Measurements from ENCODE around the gene DLGAP1. TPM values are rescaled to one million over a fixed set of nuclear protein-coding genes. Genes with fewer than 3 reads are reported as not detected.
A peak's percentile ranks its signal among the peaks of the same experiment; 100 is the strongest.

The DLGAP1 gene
- total RNA-seq, 6 experiments from 2014 or later = 0.19 to 1.3 (median 0.62) TPM

GRCh38 chr18:3645384-3646156, 809.5 kb downstream of the DLGAP1 start:
- no peak for TF ChIP-seq CTCF (IDR thresholded peaks at IDR 0.05)
- no peak for DNase-seq
- H3K27me3 Mint-ChIP-seq (ENCODE audit: insufficient read depth) = peaks cover 2% of the 10 kb centered on the region; the same call in 1 of the 2 replicates
- H3K4me1 Mint-ChIP-seq (ENCODE audit: low read depth) = peaks cover 23% of the 10 kb centered on the region
- H3K9me3 Mint-ChIP-seq = no peaks in the 10 kb centered on the region
- no peaks in the 10 kb centered on the region; the same call in 1 of the 2 replicates for H3K36me3 Mint-ChIP-seq (ENCODE audit: low read depth)
- H3K27ac Mint-ChIP-seq = no peak overlapping the region
- no peak overlapping the region for H3K4me3 Mint-ChIP-seq

GRCh38 chr18:3634250-3634939, 820.7 kb downstream of the DLGAP1 start:
- Mint-ChIP-seq H3K36me3 (ENCODE audit: low read depth) (no peaks in the 10 kb centered on the region), H3K4me1 (ENCODE audit: low read depth) (peaks cover 17% of the 10 kb centered on the region), H3K27me3 (ENCODE audit: insufficient read depth) (no peaks in the 10 kb centered on the region; the same call in 1 of the 2 replicates), H3K9me3 (no peaks in the 10 kb centered on the region), H3K4me3 (no peak overlapping the region), H3K27ac (no peak overlapping the region)
- TF ChIP-seq CTCF (IDR thresholded peaks at IDR 0.05) = no peak
- DNase-seq = no peak

- H3K4me3 Mint-ChIP-seq = no peak overlapping the region
- no peaks in the 10 kb centered on the region for H3K27me3 Mint-ChIP-seq (ENCODE audit: insufficient read depth)
- no peak overlapping the region for H3K27ac Mint-ChIP-seq
- no peak for TF ChIP-seq CTCF (IDR thresholded peaks at IDR 0.05)
- no peaks in the 10 kb centered on the region for H3K36me3 Mint-ChIP-seq (ENCODE audit: low read depth)
- H3K4me1 Mint-ChIP-seq (ENCODE audit: low read depth) = peaks cover 17% of the 10 kb centered on the region
- H3K9me3 Mint-ChIP-seq = no peaks in the 10 kb centered on the region
- DNase-seq = no peak
Observed at GRCh38 chr18:3631887-3632286, 823.2 kb downstream of the DLGAP1 start.

GRCh38 chr18:3626929-3627458, 828.1 kb downstream of the DLGAP1 start:
- no peaks in the 10 kb centered on the region for H3K9me3 Mint-ChIP-seq
- peaks cover 5% of the 10 kb centered on the region for H3K27me3 Mint-ChIP-seq (ENCODE audit: insufficient read depth)
- peaks cover 43% of the 10 kb centered on the region for H3K4me1 Mint-ChIP-seq (ENCODE audit: low read depth)
- H3K27ac Mint-ChIP-seq = peak overlapping the region; percentile 31; the same call in 1 of the 2 replicates
- H3K36me3 Mint-ChIP-seq (ENCODE audit: low read depth) = no peaks in the 10 kb centered on the region
- no peak for TF ChIP-seq CTCF (IDR thresholded peaks at IDR 0.05)
- H3K4me3 Mint-ChIP-seq = no peak overlapping the region
- DNase-seq = no peak

GRCh38 chr18:3625742-3626091, 829.4 kb downstream of the DLGAP1 start:
- no peak for DNase-seq
- H3K4me3 Mint-ChIP-seq = peak overlapping the region; percentile 86; the same call in 1 of the 2 replicates
- peaks cover 47% of the 10 kb centered on the region for H3K4me1 Mint-ChIP-seq (ENCODE audit: low read depth)
- TF ChIP-seq CTCF (IDR thresholded peaks at IDR 0.05) = no peak
- H3K27me3 Mint-ChIP-seq (ENCODE audit: insufficient read depth) = peaks cover 5% of the 10 kb centered on the region
- no peaks in the 10 kb centered on the region for H3K36me3 Mint-ChIP-seq (ENCODE audit: low read depth)
- H3K9me3 Mint-ChIP-seq = no peaks in the 10 kb centered on the region
- peak overlapping the region; percentile 99 for H3K27ac Mint-ChIP-seq

Data from HFFc6 (cell line).